Endothelial cell (in vitro differentiated cells): ENCODE measurements around the gene ARMC9. TPM values are rescaled to one million over a fixed set of nuclear protein-coding genes. Genes with fewer than 3 reads are reported as not detected.
A peak's percentile ranks its signal among the peaks of the same experiment; 100 is the strongest.

Experiments used
- DNase-seq: peaks from one replicate; pipeline ENCODE4 v3.0.0; 2021; ENCODE audit warnings: low spot score
- H3K27ac Mint-ChIP-seq: one replicate; pipeline ENCODE4 v1.8.0; 2021; ENCODE audit warnings: mixed read lengths, inconsistent platforms; ENCODE audit not compliant: unreplicated experiment
- H3K27me3 Mint-ChIP-seq: one replicate; pipeline ENCODE4 v1.8.0; 2021; ENCODE audit warnings: mild to moderate bottlenecking, moderate library complexity, mixed read lengths, inconsistent platforms; ENCODE audit not compliant: unreplicated experiment
- H3K36me3 Mint-ChIP-seq: one replicate; pipeline ENCODE4 v1.8.0; 2021; ENCODE audit warnings: mild to moderate bottlenecking, low read depth, mixed read lengths, inconsistent platforms; ENCODE audit not compliant: unreplicated experiment
- H3K4me1 Mint-ChIP-seq: one replicate; pipeline ENCODE4 v1.8.0; 2021; ENCODE audit warnings: mild to moderate bottlenecking, mixed read lengths, inconsistent platforms; ENCODE audit not compliant: unreplicated experiment
- H3K4me3 Mint-ChIP-seq: one replicate; pipeline ENCODE4 v1.8.0; 2021; ENCODE audit warnings: mild to moderate bottlenecking, mixed read lengths, inconsistent platforms; ENCODE audit not compliant: unreplicated experiment
- H3K9me3 Mint-ChIP-seq: one replicate; pipeline ENCODE4 v1.8.0; 2021; ENCODE audit warnings: mixed read lengths, inconsistent platforms; ENCODE audit not compliant: unreplicated experiment
- CTCF ChIP-seq: fragments of 200-600 bp; sonication (generic); IDR thresholded peaks from one replicate; pipeline ENCODE4 v1.5.0; 2021; ENCODE audit warnings: antibody characterized with exemption; ENCODE audit not compliant: unreplicated experiment
- total RNA-seq: library from RNA; stranded (reverse); fragmentation: NEBNext Ultra II Directional; extraction: Animal tissue kit (Norgen Biotek cat#: 25700); gene quantifications from one replicate; pipeline ENCODE4 v1.2.1, GENCODE V29; 2021; ENCODE audit not compliant: unreplicated experiment

The ARMC9 gene
- total RNA-seq, 1 donor from 2014 or later: 18.3 TPM

GRCh38 chr2:231167745-231168459 lies 30.5 kb upstream of the ARMC9 start:
- Mint-ChIP-seq H3K27ac (peak overlapping the region; percentile 77), H3K36me3 (peaks cover 27% of the 10 kb centered on the region), H3K4me1 (peaks cover 22% of the 10 kb centered on the region), H3K27me3 (no peaks in the 10 kb centered on the region), H3K9me3 (no peaks in the 10 kb centered on the region), H3K4me3 (no peak overlapping the region)
- no peak for DNase-seq
- no peak for TF ChIP-seq CTCF

GRCh38 chr2:231168460-231169139 lies 29.8 kb upstream of the ARMC9 start:
- H3K27ac Mint-ChIP-seq: peak overlapping the region; percentile 79
- H3K36me3 Mint-ChIP-seq: peaks cover 27% of the 10 kb centered on the region
- H3K4me1 Mint-ChIP-seq: peaks cover 16% of the 10 kb centered on the region
- no peaks in the 10 kb centered on the region for H3K27me3 Mint-ChIP-seq
- DNase-seq: no peak
- no peak for TF ChIP-seq CTCF
- H3K9me3 Mint-ChIP-seq: no peaks in the 10 kb centered on the region
- no peak overlapping the region for H3K4me3 Mint-ChIP-seq

GRCh38 chr2:231169488-231169887 lies 28.9 kb upstream of the ARMC9 start:
- no peak for TF ChIP-seq CTCF
- Mint-ChIP-seq H3K27me3 (no peaks in the 10 kb centered on the region), H3K36me3 (peaks cover 27% of the 10 kb centered on the region), H3K4me1 (peaks cover 19% of the 10 kb centered on the region), H3K9me3 (no peaks in the 10 kb centered on the region), H3K4me3 (no peak overlapping the region), H3K27ac (peak overlapping the region; percentile 79)
- no peak for DNase-seq

GRCh38 chr2:231170055-231170454 lies 28.4 kb upstream of the ARMC9 start:
- Mint-ChIP-seq H3K27ac (no peak overlapping the region), H3K4me3 (no peak overlapping the region), H3K9me3 (no peaks in the 10 kb centered on the region), H3K27me3 (peaks cover 3% of the 10 kb centered on the region), H3K36me3 (peaks cover 27% of the 10 kb centered on the region), H3K4me1 (peaks cover 19% of the 10 kb centered on the region)
- TF ChIP-seq CTCF: no peak
- DNase-seq: no peak

GRCh38 chr2:231172025-231172424 lies 26.4 kb upstream of the ARMC9 start:
- TF ChIP-seq CTCF: no peak
- H3K27ac Mint-ChIP-seq: no peak overlapping the region
- no peak for DNase-seq
- H3K27me3 Mint-ChIP-seq: peaks cover 3% of the 10 kb centered on the region
- peaks cover 21% of the 10 kb centered on the region for H3K4me1 Mint-ChIP-seq
- H3K9me3 Mint-ChIP-seq: no peaks in the 10 kb centered on the region
- H3K4me3 Mint-ChIP-seq: no peak overlapping the region
- peaks cover 29% of the 10 kb centered on the region for H3K36me3 Mint-ChIP-seq
